SU-DHL-6 (cell line): ENCODE data around the gene PDCD1.

ENCODE experiments used
- CTCF ChIP-seq: fragments of 200-600 bp; sonication (generic); IDR thresholded peaks from one replicate; pipeline ENCODE4 v1.5.1; 2017; ENCODE audit warnings: antibody characterized with exemption, mild to moderate bottlenecking, low read length, moderate library complexity; ENCODE audit not compliant: insufficient read depth, poor library complexity, severe bottlenecking
- EZH2phosphoT487 ChIP-seq: fragments of 200-600 bp; sonication (generic), shearing (Covaris generic); conservative IDR thresholded peaks from 2 replicates; pipeline ENCODE4 v1.6.1; 2018; ENCODE audit warnings: mild to moderate bottlenecking, antibody characterized with exemption, low read length, moderate library complexity, mixed read lengths

GRCh38 chr2:241877989-241878970 is 19.6 kb upstream of the PDCD1 start:
- TF ChIP-seq CTCF (peak; percentile 44), EZH2phosphoT487 (no peak)
